HEK293T (cell line): ENCODE measurements around the gene AOPEP.

Experiments used
- CTCF ChIA-PET: fragments of 350-600 bp; formaldehyde crosslinking; extraction: SDS; loops from one replicate; lab custom pipeline; 2021; ENCODE audit warnings: antibody characterized with exemption, inconsistent platforms; lab: Yijun Ruan, JAX
- POLR2A ChIA-PET: fragments of 350-600 bp; formaldehyde crosslinking; extraction: SDS; loops from one replicate; lab custom pipeline; 2020; ENCODE audit warnings: antibody characterized with exemption, inconsistent platforms; lab: Yijun Ruan, JAX
- DNase-seq: peaks from one replicate; pipeline ENCODE4 v3.0.0; 2012; ENCODE audit warnings: mixed read lengths; ENCODE audit errors: extremely low spot score
- ARNT ChIP-seq: fragments of 450-650 bp; IDR thresholded peaks from 2 replicates; pipeline ENCODE4 v1.6.1; 2017; ENCODE audit warnings: mild to moderate bottlenecking
- BHLHE40 ChIP-seq: fragments of 450-650 bp; IDR thresholded peaks from 2 replicates; pipeline ENCODE4 v1.6.1; 2016; ENCODE audit warnings: mild to moderate bottlenecking, moderate library complexity, borderline replicate concordance
- CTBP1 ChIP-seq: fragments of 450-650 bp; IDR thresholded peaks from 2 replicates; pipeline ENCODE4 v1.6.1; 2016; ENCODE audit warnings: borderline replicate concordance
- ELF4 ChIP-seq: fragments of 450-650 bp; IDR thresholded peaks from 2 replicates; pipeline ENCODE4 v1.6.1; 2017; ENCODE audit warnings: antibody characterized with exemption
- FOXA1 ChIP-seq: fragments of 450-650 bp; IDR thresholded peaks from 2 replicates; pipeline ENCODE4 v1.6.1; 2016; ENCODE audit warnings: mild to moderate bottlenecking
- FOXK2 ChIP-seq: fragments of 450-650 bp; IDR thresholded peaks from 2 replicates; pipeline ENCODE4 v1.6.1; 2016; ENCODE audit warnings: mild to moderate bottlenecking
- FOXM1 ChIP-seq: fragments of 450-650 bp; IDR thresholded peaks from 2 replicates; pipeline ENCODE4 v1.6.1; 2017; ENCODE audit warnings: mild to moderate bottlenecking, borderline replicate concordance
- HDGF ChIP-seq: fragments of 450-650 bp; IDR thresholded peaks from 2 replicates; pipeline ENCODE4 v1.6.1; 2017; ENCODE audit warnings: antibody characterized with exemption, borderline replicate concordance
- L3MBTL2 ChIP-seq: fragments of 450-650 bp; conservative IDR thresholded peaks from 2 replicates; pipeline ENCODE4 v1.6.1; 2016; ENCODE audit warnings: mild to moderate bottlenecking
- LEF1 ChIP-seq: fragments of 450-650 bp; IDR thresholded peaks from 2 replicates; pipeline ENCODE4 v1.6.1; 2017; ENCODE audit warnings: mild to moderate bottlenecking, borderline replicate concordance
- NFRKB ChIP-seq: fragments of 450-650 bp; IDR thresholded peaks from 2 replicates; pipeline ENCODE4 v1.6.1; 2016; ENCODE audit warnings: mild to moderate bottlenecking, moderate library complexity
- PKNOX1 ChIP-seq: fragments of 450-650 bp; IDR thresholded peaks from 2 replicates; pipeline ENCODE4 v1.6.1; 2016
- SP1 ChIP-seq: fragments of 450-650 bp; IDR thresholded peaks from 2 replicates; pipeline ENCODE4 v1.6.1; 2017
- SUZ12 ChIP-seq: fragments of 450-650 bp; IDR thresholded peaks from 2 replicates; pipeline ENCODE4 v1.6.1; 2016; ENCODE audit warnings: mild to moderate bottlenecking
- TARDBP ChIP-seq: fragments of 450-650 bp; IDR thresholded peaks from 2 replicates; pipeline ENCODE4 v1.6.1; 2016
- ZNF384 ChIP-seq: fragments of 450-650 bp; IDR thresholded peaks from 2 replicates; pipeline ENCODE4 v1.6.1; 2016

The AOPEP gene

GRCh38 chr9:94864196-94864595 is 137.7 kb downstream of the AOPEP start:
- POLR2A ChIA-PET: no interaction called here
- TF ChIP-seq CTBP1 (no peak), HDGF (no peak), ARNT (no peak), ELF4 (no peak), LEF1 (no peak), ZNF384 (no peak), PKNOX1 (no peak), BHLHE40 (no peak), SUZ12 (no peak), FOXM1 (no peak), L3MBTL2 (no peak), FOXA1 (no peak)
- no peak for DNase-seq
- CTCF ChIA-PET: no interaction called here

GRCh38 chr9:94864862-94865509 is 138.5 kb downstream of the AOPEP start:
- ChIA-PET POLR2A (no interaction called here), CTCF (interaction anchor here (0.7 kb wide), 1 partner anchor 52 kb away, joined by 3 read pairs; no protein-coding TSS in a partner anchor)
- no peak for DNase-seq
- TF ChIP-seq L3MBTL2 (no peak), LEF1 (no peak), BHLHE40 (no peak), CTBP1 (no peak), ELF4 (no peak), NFRKB (no peak), SP1 (no peak), FOXM1 (no peak), PKNOX1 (no peak), FOXA1 (no peak), FOXK2 (no peak), TARDBP (no peak)

GRCh38 chr9:94865582-94866452 is 139.3 kb downstream of the AOPEP start:
- ChIA-PET POLR2A (no interaction called here), CTCF (interaction anchor here (0.6 to 0.7 kb wide), 2 partner anchors 111 to 117 kb away, joined by 3 to 4 read pairs; no protein-coding TSS in a partner anchor)
- no peak for TF ChIP-seq LEF1
- TF ChIP-seq HDGF: no peak
- no peak for TF ChIP-seq FOXM1
- TF ChIP-seq ZNF384: no peak
- no peak for TF ChIP-seq FOXK2
- no peak for TF ChIP-seq CTBP1
- no peak for TF ChIP-seq L3MBTL2
- TF ChIP-seq FOXA1: no peak
- TF ChIP-seq SP1: no peak
- no peak for TF ChIP-seq NFRKB
- TF ChIP-seq SUZ12: no peak
- TF ChIP-seq TARDBP: no peak
- TF ChIP-seq PKNOX1: no peak
- DNase-seq: no peak

GRCh38 chr9:94866770-94867169 is 140.3 kb downstream of the AOPEP start:
- ChIA-PET CTCF (interaction anchor here (1.4 kb wide), 1 partner anchor 261 kb away, joined by 3 read pairs; no protein-coding TSS in a partner anchor), POLR2A (no interaction called here)

More at GRCh38 chr9:94866770-94867169, 140.3 kb downstream of the AOPEP start:
- DNase-seq: no peak
- no peak for TF ChIP-seq TARDBP
- no peak for TF ChIP-seq ZNF384
- TF ChIP-seq HDGF: no peak
- TF ChIP-seq FOXK2: no peak
- TF ChIP-seq NFRKB: no peak
- TF ChIP-seq FOXM1: no peak
- no peak for TF ChIP-seq BHLHE40
- TF ChIP-seq LEF1: no peak
- no peak for TF ChIP-seq CTBP1
- no peak for TF ChIP-seq L3MBTL2
- no peak for TF ChIP-seq FOXA1
- TF ChIP-seq PKNOX1: no peak
- TF ChIP-seq ELF4: no peak
- TF ChIP-seq SP1: no peak
- no peak for TF ChIP-seq ARNT
- no peak for TF ChIP-seq SUZ12
